ENCODE data around the gene PRKG1. TPM values are rescaled to one million over a fixed set of nuclear protein-coding genes. Genes with fewer than 3 reads are reported as not detected.

Gene PRKG1
- total and polyA plus RNA-seq, 7 donors, result 4.5 to 49.0 (median 31.7) TPM

GRCh38 chr10:52248697-52249306, 1174.5 kb downstream of the PRKG1 start:
- intact Hi-C loops (cut with DNase I), result no loop called here
- ATAC-seq, result no peak
- 80 to 85% (median 85%) methylated on average over 4 of the region's 4 CpGs for WGBS, 3 donors

GRCh38 chr10:52249850-52250395, 1175.6 kb downstream of the PRKG1 start:
- ATAC-seq, result peak; percentile 36 to 56 (median 42)
- WGBS, 3 donors, result 25 to 28% (median 26%) methylated on average over 6 of the region's 6 CpGs
- intact Hi-C loops (cut with DNase I), result no loop called here

More at GRCh38 chr10:52248697-52249306, 1174.5 kb downstream of the PRKG1 start:
- Histone ChIP-seq H3K4me1 (peaks cover 27% of the 10 kb centered on the region), H3K36me3 (ENCODE audit: insufficient read depth in 1 of 2, low read depth in 1 of 2) (no peaks in the 10 kb centered on the region), H3K4me3 (no peak overlapping the region), H3K27me3 (ENCODE audit: insufficient read depth in 3 of 3, low read length in 2 of 3) (no peaks in the 10 kb centered on the region), H3K27ac (peak overlapping the region; percentile 91), H3K9me3 (no peaks in the 10 kb centered on the region)
- DNase-seq, result no peak
- TF ChIP-seq CTCF (IDR thresholded peaks at IDR 0.05), result no peak

GRCh38 chr10:52250510-52250909, 1176.2 kb downstream of the PRKG1 start:
- ATAC-seq (peak; percentile 89 to 96 (median 92)), DNase-seq (no peak)
- WGBS, 3 donors, result 12 to 22% (median 19%) methylated on average over 3 of the region's 3 CpGs
- peak overlapping the region; percentile 59 for H3K4me3 ChIP-seq
- no peaks in the 10 kb centered on the region for H3K36me3 ChIP-seq (ENCODE audit: insufficient read depth in 1 of 2, low read depth in 1 of 2)
- no peak for TF ChIP-seq CTCF (IDR thresholded peaks at IDR 0.05)
- H3K27ac ChIP-seq, result peak overlapping the region; percentile 91
- peaks cover 36% of the 10 kb centered on the region for H3K4me1 ChIP-seq
- no peaks in the 10 kb centered on the region for H3K27me3 ChIP-seq (ENCODE audit: insufficient read depth in 3 of 3, low read length in 2 of 3)
- no peaks in the 10 kb centered on the region for H3K9me3 ChIP-seq
- intact Hi-C loops (cut with DNase I), result no loop called here

More at GRCh38 chr10:52249850-52250395, 1175.6 kb downstream of the PRKG1 start:
- Histone ChIP-seq H3K36me3 (ENCODE audit: insufficient read depth in 1 of 2, low read depth in 1 of 2) (no peaks in the 10 kb centered on the region), H3K4me1 (peaks cover 32% of the 10 kb centered on the region), H3K27me3 (ENCODE audit: insufficient read depth in 3 of 3, low read length in 2 of 3) (no peaks in the 10 kb centered on the region), H3K4me3 (no peak overlapping the region), H3K27ac (peak overlapping the region; percentile 91), H3K9me3 (no peaks in the 10 kb centered on the region)
- TF ChIP-seq CTCF (IDR thresholded peaks at IDR 0.05), result no peak
- no peak for DNase-seq

GRCh38 chr10:52252307-52252706, 1178.0 kb downstream of the PRKG1 start:
- peaks cover 38% of the 10 kb centered on the region for H3K4me1 ChIP-seq
- intact Hi-C loops (cut with DNase I), result no loop called here

More at GRCh38 chr10:52252307-52252706, 1178.0 kb downstream of the PRKG1 start:
- peak overlapping the region; percentile 91 for H3K27ac ChIP-seq
- no peak for TF ChIP-seq CTCF (IDR thresholded peaks at IDR 0.05)
- H3K9me3 ChIP-seq, result no peaks in the 10 kb centered on the region
- DNase-seq, result no peak
- H3K4me3 ChIP-seq, result peak overlapping the region; percentile 59
- WGBS, 3 donors, result 22 to 37% (median 27%) methylated on average over 3 of the region's 3 CpGs
- H3K36me3 ChIP-seq (ENCODE audit: insufficient read depth in 1 of 2, low read depth in 1 of 2), result no peaks in the 10 kb centered on the region
- ATAC-seq, result peak in 2 of 4 donors; percentile 21 to 41
- no peaks in the 10 kb centered on the region for H3K27me3 ChIP-seq (ENCODE audit: insufficient read depth in 3 of 3, low read length in 2 of 3)
